ENCODE results near the gene SCAMP4.

Gene SCAMP4

DNA sequence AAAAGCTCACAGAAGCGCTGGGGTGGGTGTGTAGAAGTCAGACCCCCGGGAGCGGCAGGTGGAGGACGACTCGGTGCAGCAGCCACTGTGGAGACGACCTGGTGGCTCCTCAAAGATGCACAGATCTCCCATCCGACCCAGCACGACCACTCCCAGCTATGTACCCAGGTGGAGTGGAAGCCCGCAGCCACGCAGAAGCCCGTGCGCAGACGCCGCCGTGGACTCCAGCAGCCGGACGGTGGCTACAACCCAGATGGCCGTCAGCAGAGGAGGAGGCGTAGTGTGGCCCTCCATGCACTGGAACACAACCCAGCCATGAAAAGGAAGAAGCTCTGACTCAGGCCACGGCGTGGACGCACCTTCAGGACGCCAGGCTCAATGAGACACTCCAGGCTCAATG lies 57.5 kb downstream of the SCAMP4 start:
- no peak overlapping the region for H3K4me2 ChIP-seq (ENCODE audit: low read depth, low read length, poor library complexity, severe bottlenecking)
- H3K4me3 ChIP-seq (ENCODE audit: insufficient read depth, low read length, poor library complexity, severe bottlenecking): no peak overlapping the region
- H3K9me2 ChIP-seq (replicated peaks; ENCODE audit: insufficient read depth, low read length): no peaks in the 10 kb centered on the region
- H3K9ac ChIP-seq (ENCODE audit: low read length): no peak overlapping the region
- H3K9me3 ChIP-seq (ENCODE audit: insufficient read depth, low read length): no peaks in the 10 kb centered on the region
- no peaks in the 10 kb centered on the region for H3K36me3 ChIP-seq (ENCODE audit: low read length)
- no peaks in the 10 kb centered on the region for H3F3A ChIP-seq (ENCODE audit: insufficient read depth)
- no peaks in the 10 kb centered on the region for H3K27me3 ChIP-seq (ENCODE audit: low read length)
- H4K20me1 ChIP-seq (ENCODE audit: low read depth, low read length): no peaks in the 10 kb centered on the region
- 0 out of 2 replicates have a peak, but pooled peaks cover 5% of the 10 kb centered on the region for H3K79me2 ChIP-seq (ENCODE audit: insufficient read depth, low read length)
- H2AFZ ChIP-seq (ENCODE audit: low read depth, low read length, severe bottlenecking): no peak overlapping the region
- no peak for TF ChIP-seq EZH2phosphoT487 (conservative IDR thresholded peaks at IDR 0.05; ENCODE audit: low read length)
- TF ChIP-seq, protein P1, sequence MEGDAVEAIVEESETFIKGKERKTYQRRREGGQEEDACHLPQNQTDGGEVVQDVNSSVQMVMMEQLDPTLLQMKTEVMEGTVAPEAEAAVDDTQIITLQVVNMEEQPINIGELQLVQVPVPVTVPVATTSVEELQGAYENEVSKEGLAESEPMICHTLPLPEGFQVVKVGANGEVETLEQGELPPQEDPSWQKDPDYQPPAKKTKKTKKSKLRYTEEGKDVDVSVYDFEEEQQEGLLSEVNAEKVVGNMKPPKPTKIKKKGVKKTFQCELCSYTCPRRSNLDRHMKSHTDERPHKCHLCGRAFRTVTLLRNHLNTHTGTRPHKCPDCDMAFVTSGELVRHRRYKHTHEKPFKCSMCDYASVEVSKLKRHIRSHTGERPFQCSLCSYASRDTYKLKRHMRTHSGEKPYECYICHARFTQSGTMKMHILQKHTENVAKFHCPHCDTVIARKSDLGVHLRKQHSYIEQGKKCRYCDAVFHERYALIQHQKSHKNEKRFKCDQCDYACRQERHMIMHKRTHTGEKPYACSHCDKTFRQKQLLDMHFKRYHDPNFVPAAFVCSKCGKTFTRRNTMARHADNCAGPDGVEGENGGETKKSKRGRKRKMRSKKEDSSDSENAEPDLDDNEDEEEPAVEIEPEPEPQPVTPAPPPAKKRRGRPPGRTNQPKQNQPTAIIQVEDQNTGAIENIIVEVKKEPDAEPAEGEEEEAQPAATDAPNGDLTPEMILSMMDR (IDR thresholded peaks at IDR 0.05; ENCODE audit: insufficient read depth, low read length, poor library complexity, severe bottlenecking): no peak
- no peak overlapping the region for H3K27ac ChIP-seq (ENCODE audit: low read depth, low read length)

DNA sequence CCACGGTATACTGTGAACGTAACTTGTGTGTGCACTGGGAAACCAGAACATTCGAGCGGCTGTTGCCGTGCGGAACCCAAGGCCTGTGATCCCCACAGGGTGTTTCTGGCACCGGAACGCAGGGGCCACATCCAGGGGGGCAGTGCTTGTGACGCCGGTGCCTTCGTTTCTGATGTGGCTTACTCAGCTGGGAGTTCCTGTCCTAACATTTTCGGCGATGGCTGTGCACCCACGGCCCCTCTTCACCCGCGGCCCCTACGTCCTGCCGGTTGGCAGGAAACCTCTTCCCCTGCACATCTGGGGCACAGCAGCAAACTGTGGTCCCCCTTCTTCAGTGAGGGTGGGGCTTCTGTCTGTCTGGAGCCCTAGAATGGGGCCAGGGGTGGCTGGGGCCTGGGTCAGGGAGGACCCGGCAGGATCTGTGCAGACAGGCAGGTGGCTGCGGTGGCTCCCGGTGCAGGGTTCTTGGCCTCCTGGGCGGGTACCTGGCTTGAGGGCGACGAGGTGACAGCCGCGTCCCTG lies 61.9 kb downstream of the SCAMP4 start:
- Histone ChIP-seq H3K27me3 (ENCODE audit: low read length) (no peaks in the 10 kb centered on the region), H4K20me1 (ENCODE audit: low read depth, low read length) (no peaks in the 10 kb centered on the region), H3K4me3 (ENCODE audit: insufficient read depth, low read length, poor library complexity, severe bottlenecking) (no peak overlapping the region), H3F3A (ENCODE audit: insufficient read depth) (no peaks in the 10 kb centered on the region), H2AFZ (ENCODE audit: low read depth, low read length, severe bottlenecking) (no peak overlapping the region), H3K36me3 (ENCODE audit: low read length) (no peaks in the 10 kb centered on the region), H3K79me2 (ENCODE audit: insufficient read depth, low read length) (0 out of 2 replicates have a peak, but pooled peaks cover 3% of the 10 kb centered on the region), H3K9ac (ENCODE audit: low read length) (no peak overlapping the region), H3K27ac (ENCODE audit: low read depth, low read length) (no peak overlapping the region), H3K4me2 (ENCODE audit: low read depth, low read length, poor library complexity, severe bottlenecking) (no peak overlapping the region), H3K9me3 (ENCODE audit: insufficient read depth, low read length) (no peaks in the 10 kb centered on the region), H3K9me2 (replicated peaks; ENCODE audit: insufficient read depth, low read length) (no peaks in the 10 kb centered on the region)
- TF ChIP-seq EZH2phosphoT487 (conservative IDR thresholded peaks at IDR 0.05; ENCODE audit: low read length): no peak
- TF ChIP-seq, protein P1 (IDR thresholded peaks at IDR 0.05; ENCODE audit: insufficient read depth, low read length, poor library complexity, severe bottlenecking): no peak

DNA sequence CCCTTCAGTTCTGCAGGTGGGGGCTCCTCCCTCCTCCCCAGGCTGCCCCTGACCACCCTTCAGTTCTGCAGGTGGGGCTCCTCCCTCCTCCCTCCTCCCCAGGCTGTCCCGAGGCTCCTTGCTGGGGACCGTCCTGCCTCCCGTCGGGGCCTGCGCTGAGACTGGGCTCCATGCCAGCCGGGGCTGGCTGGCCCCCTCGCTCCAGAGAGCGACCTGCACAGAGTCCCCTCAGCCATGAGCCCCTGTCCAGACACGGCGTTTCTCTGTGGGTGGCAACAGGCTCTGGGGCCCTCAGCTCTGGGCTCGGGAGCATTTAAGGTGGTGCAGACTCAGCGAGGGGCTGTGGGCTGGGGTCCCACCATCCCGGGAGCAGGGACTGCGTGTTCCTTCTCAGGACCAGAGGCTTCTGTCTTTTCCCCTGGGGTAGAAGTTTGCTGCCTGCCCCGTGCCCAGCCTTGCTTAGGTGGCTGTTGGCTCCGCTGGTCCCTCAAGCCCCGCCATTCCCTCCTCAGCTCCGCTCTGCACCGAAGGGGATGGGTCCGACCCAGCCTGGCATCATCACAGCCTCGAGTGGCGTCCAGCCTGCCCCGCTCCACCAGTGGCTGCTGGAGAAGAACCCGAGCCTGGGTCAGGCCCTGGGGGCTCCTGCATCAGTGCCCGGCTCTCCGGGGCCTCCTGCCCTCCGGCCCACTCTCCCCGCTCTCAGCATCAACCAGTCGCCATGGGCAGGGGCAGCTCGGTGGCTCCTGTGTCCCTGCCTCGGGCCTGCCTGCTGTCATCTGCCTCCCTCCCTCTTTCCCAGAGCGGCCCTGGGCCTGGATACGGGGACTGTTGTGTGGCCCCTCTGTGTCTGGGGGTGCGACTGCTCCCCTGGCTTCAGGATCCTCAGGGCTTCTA lies 63.3 kb downstream of the SCAMP4 start:
- TF ChIP-seq, protein P1 (IDR thresholded peaks at IDR 0.05; ENCODE audit: insufficient read depth, low read length, poor library complexity, severe bottlenecking): no peak
- no peak for TF ChIP-seq EZH2phosphoT487 (conservative IDR thresholded peaks at IDR 0.05; ENCODE audit: low read length)
- no peak overlapping the region for H3K4me2 ChIP-seq (ENCODE audit: low read depth, low read length, poor library complexity, severe bottlenecking)
- no peaks in the 10 kb centered on the region for H3F3A ChIP-seq (ENCODE audit: insufficient read depth)
- H3K27ac ChIP-seq (ENCODE audit: low read depth, low read length): no peak overlapping the region
- 0 out of 2 replicates have a peak, but pooled peaks cover 3% of the 10 kb centered on the region for H3K79me2 ChIP-seq (ENCODE audit: insufficient read depth, low read length)
- no peak overlapping the region for H3K9ac ChIP-seq (ENCODE audit: low read length)
- no peaks in the 10 kb centered on the region for H3K36me3 ChIP-seq (ENCODE audit: low read length)
- no peaks in the 10 kb centered on the region for H3K9me3 ChIP-seq (ENCODE audit: insufficient read depth, low read length)
- H3K9me2 ChIP-seq (replicated peaks; ENCODE audit: insufficient read depth, low read length): no peaks in the 10 kb centered on the region
- no peaks in the 10 kb centered on the region for H4K20me1 ChIP-seq (ENCODE audit: low read depth, low read length)
- no peaks in the 10 kb centered on the region for H3K27me3 ChIP-seq (ENCODE audit: low read length)
- H2AFZ ChIP-seq (ENCODE audit: low read depth, low read length, severe bottlenecking): no peak overlapping the region
- no peak overlapping the region for H3K4me3 ChIP-seq (ENCODE audit: insufficient read depth, low read length, poor library complexity, severe bottlenecking)

All from SU-DHL-6 (cell line).